Chondrocyte (in vitro differentiated cells): Measurements from ENCODE around the gene CTR9. TPM values are rescaled to one million over a fixed set of nuclear protein-coding genes. Genes with fewer than 3 reads are reported as not detected.
"Not testable (repeated sequence)": the region's sequence is repeated elsewhere in the genome, so short reads cannot be mapped to it uniquely, and the experiment has no call there.

Experiments used
- DNase-seq: peaks from one replicate; pipeline ENCODE4 v3.0.0; 2021; ENCODE audit warnings: mixed read lengths, low spot score
- H3K27ac Mint-ChIP-seq: one replicate; pipeline ENCODE4 v1.8.0; 2021; ENCODE audit warnings: mild to moderate bottlenecking, moderate library complexity, mixed read lengths; ENCODE audit not compliant: unreplicated experiment
- H3K27me3 Mint-ChIP-seq: 2 replicates; pipeline ENCODE4 v1.8.0; 2021; ENCODE audit warnings: low read depth, mixed read lengths
- H3K36me3 Mint-ChIP-seq: 2 replicates; pipeline ENCODE4 v1.8.0; 2021; ENCODE audit warnings: low read depth, mixed read lengths
- H3K4me1 Mint-ChIP-seq: 2 replicates; pipeline ENCODE4 v1.8.0; 2021; ENCODE audit warnings: low read depth, mild to moderate bottlenecking, mixed read lengths
- H3K4me3 Mint-ChIP-seq: one replicate; pipeline ENCODE4 v1.8.0; 2021; ENCODE audit warnings: mild to moderate bottlenecking, moderate library complexity, mixed read lengths; ENCODE audit not compliant: unreplicated experiment
- H3K9me3 Mint-ChIP-seq: 2 replicates; pipeline ENCODE4 v1.8.0; 2021; ENCODE audit warnings: low read depth, mixed read lengths
- total RNA-seq: library from RNA; stranded (reverse); gene quantifications from 3 replicates; pipeline ENCODE4 v1.2.1, GENCODE V29; 2021
- TF ChIP-seq, protein P1 (sequence below): fragments of 200-600 bp; sonication (generic); IDR thresholded peaks from 2 replicates; pipeline ENCODE4 v1.5.0; 2021; ENCODE audit warnings: antibody characterized with exemption, mild to moderate bottlenecking, moderate library complexity

The CTR9 gene
- total RNA-seq, 1 donor from 2014 or later = 24.7 TPM

DNA sequence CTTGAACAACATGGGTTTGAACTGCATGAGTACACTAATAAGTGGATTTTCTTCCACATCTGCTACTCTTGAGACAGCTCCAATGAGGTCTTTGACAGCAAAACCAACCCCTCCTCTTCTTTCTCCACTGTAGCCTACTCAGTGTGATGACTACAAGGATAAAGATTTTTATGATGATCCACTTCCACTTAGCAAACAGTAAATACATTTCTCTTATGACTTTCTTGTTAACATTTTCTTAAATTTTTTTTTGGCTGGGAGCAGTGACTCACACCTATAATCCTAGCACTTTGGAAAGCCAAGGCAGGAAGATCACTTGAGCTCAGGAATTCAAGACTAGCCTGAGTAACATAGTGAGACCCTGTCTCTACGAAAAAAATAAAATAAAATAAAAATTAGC, 67.5 kb downstream of the CTR9 start:
- Mint-ChIP-seq H3K27ac (no peak overlapping the region), H3K27me3 (no peaks in the 10 kb centered on the region), H3K36me3 (no peaks in the 10 kb centered on the region), H3K9me3 (no peaks in the 10 kb centered on the region), H3K4me1 (peaks cover 3% of the 10 kb centered on the region), H3K4me3 (no peak overlapping the region)
- DNase-seq = no peak
- TF ChIP-seq, protein P1, sequence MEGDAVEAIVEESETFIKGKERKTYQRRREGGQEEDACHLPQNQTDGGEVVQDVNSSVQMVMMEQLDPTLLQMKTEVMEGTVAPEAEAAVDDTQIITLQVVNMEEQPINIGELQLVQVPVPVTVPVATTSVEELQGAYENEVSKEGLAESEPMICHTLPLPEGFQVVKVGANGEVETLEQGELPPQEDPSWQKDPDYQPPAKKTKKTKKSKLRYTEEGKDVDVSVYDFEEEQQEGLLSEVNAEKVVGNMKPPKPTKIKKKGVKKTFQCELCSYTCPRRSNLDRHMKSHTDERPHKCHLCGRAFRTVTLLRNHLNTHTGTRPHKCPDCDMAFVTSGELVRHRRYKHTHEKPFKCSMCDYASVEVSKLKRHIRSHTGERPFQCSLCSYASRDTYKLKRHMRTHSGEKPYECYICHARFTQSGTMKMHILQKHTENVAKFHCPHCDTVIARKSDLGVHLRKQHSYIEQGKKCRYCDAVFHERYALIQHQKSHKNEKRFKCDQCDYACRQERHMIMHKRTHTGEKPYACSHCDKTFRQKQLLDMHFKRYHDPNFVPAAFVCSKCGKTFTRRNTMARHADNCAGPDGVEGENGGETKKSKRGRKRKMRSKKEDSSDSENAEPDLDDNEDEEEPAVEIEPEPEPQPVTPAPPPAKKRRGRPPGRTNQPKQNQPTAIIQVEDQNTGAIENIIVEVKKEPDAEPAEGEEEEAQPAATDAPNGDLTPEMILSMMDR = no peak

DNA sequence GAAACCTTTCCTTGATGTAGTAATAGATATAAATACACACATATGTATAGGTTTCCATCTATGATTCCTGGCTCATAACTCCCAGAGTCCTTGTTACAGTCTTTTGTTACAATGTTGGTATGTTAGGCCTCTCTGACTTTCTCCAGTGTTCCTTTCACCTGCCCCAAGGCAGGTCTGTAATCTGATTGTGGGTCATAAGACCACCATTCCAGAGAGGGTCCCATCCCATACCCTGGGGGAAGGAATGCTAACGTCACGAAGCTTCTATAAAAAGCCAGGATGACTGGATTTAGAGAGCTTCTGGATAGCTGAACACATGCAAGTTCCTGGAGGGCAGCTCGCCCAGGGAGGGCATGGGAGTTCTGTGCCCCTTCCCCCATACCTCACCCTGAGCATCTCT, 71.4 kb downstream of the CTR9 start:
- not testable (repeated sequence) for H3K27me3 Mint-ChIP-seq, H3K27ac Mint-ChIP-seq, H3K36me3 Mint-ChIP-seq, H3K9me3 Mint-ChIP-seq, H3K4me1 Mint-ChIP-seq, H3K4me3 Mint-ChIP-seq, DNase-seq

DNA sequence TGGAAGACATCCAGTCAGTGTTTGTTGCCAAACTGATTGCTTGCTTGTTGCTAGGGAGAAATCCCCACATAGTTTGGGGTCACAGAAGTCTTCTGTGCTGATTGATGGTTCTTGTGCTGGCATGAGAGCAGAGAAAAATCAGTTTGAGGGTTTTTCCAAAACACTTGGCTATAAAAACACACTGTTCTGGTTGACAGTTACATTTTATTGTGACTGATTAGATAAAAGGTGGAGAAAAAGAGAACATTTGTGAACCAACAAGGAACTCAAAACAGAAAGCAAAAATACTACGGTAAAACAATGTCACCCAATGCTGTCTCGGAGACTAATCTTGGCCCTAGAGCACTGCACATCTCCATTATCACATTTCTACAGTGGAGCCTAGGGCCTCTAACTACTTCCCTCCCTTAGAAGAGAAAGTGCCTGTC, 72.1 kb downstream of the CTR9 start:
- DNase-seq = no peak
- H3K4me1 Mint-ChIP-seq = peaks cover 3% of the 10 kb centered on the region
- no peaks in the 10 kb centered on the region for H3K36me3 Mint-ChIP-seq
- H3K27me3 Mint-ChIP-seq = no peaks in the 10 kb centered on the region
- TF ChIP-seq, protein P1 = no peak
- H3K9me3 Mint-ChIP-seq = no peaks in the 10 kb centered on the region
- no peak overlapping the region for H3K27ac Mint-ChIP-seq
- no peak overlapping the region for H3K4me3 Mint-ChIP-seq

DNA sequence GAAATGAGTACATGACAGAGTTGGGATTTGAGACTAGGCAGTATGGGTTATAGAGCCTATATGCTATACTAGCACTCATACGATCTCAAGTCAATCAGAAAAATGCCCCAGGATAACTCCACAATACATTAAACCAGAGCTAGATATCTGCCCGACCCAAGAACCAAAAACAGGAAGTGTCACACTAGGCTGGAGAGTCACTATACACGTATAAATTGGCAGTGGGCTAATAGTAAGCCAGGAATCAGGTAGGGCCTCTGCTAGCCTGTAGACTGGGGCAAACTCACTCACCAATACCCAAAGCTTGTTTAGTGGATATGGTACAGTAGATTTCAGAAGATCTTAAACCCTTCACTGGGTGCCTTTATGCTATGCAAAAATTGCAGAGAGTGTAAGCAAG, 73.8 kb downstream of the CTR9 start:
- H3K27ac Mint-ChIP-seq = no peak overlapping the region
- H3K4me1 Mint-ChIP-seq = no peaks in the 10 kb centered on the region
- no peaks in the 10 kb centered on the region for H3K9me3 Mint-ChIP-seq
- TF ChIP-seq, protein P1 = no peak
- no peaks in the 10 kb centered on the region for H3K27me3 Mint-ChIP-seq
- no peak for DNase-seq
- H3K4me3 Mint-ChIP-seq = no peak overlapping the region
- no peaks in the 10 kb centered on the region for H3K36me3 Mint-ChIP-seq

DNA sequence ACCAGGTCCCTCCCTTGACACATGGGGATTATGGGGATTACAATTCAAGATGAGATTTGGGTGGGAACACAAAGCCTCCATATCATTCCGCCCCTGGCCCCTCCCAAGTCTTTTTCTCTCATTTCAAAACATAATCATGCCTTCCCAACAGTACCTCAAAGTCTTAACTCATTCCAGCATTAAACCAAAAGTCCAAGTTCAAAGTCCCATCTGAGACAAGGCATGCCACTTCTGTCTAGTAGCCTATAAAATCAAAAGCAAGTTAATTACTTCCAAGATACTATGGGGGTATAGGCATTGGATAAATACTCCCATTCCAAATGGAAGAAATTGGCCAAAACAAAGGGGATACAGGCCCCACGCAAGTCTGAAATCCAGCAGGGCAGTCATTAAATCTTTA, 77.4 kb downstream of the CTR9 start:
- TF ChIP-seq, protein P1 = no peak
- DNase-seq = no peak
- Mint-ChIP-seq H3K27me3 (no peaks in the 10 kb centered on the region), H3K27ac (no peak overlapping the region), H3K4me1 (no peaks in the 10 kb centered on the region), H3K9me3 (no peaks in the 10 kb centered on the region), H3K4me3 (no peak overlapping the region), H3K36me3 (no peaks in the 10 kb centered on the region)

DNA sequence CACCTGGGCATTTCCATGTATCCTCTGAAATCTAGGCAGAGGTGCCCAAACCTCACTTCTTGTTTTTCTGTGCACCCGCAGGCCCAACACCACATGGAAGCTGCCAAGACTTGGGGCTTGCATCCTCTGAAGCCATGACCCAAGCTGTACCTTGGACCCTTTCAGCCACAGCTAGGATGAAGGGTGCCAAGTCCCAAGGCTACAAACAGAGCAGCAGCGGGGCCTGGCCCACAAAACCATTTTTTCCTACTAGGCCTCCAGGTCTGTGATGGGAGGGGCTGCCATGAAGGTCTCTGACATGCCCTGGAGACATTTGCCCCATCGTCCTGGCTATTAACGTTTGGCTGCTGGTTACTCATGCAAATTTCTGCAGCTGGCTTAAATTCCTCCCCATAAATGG, 78.1 kb downstream of the CTR9 start:
- Mint-ChIP-seq H3K4me1 (no peaks in the 10 kb centered on the region), H3K27ac (no peak overlapping the region), H3K36me3 (no peaks in the 10 kb centered on the region), H3K27me3 (no peaks in the 10 kb centered on the region), H3K4me3 (no peak overlapping the region), H3K9me3 (no peaks in the 10 kb centered on the region)
- TF ChIP-seq, protein P1 = no peak
- no peak for DNase-seq

Other genes with a start within 250 kb of the CTR9 start
- 18.9 to 35.9 TPM (median 30.4 TPM) in 3 replicates for gene RNF141, start 210.1 kb upstream of the CTR9 start, total RNA-seq
- 1.2 to 5.2 TPM (median 3.5 TPM) in 3 replicates for gene LYVE1, start 182.6 kb upstream of the CTR9 start, total RNA-seq
- 19.2 to 51.0 TPM (median 50.6 TPM) in 3 replicates for gene IRAG1, start 57.5 kb upstream of the CTR9 start, total RNA-seq
- 1,031 to 1,062 TPM (median 1,058 TPM) in 3 replicates for gene EIF4G2, start 57.7 kb downstream of the CTR9 start, total RNA-seq
- gene ZBED5, start 106.8 kb downstream of the CTR9 start, total RNA-seq = 30.1 to 45.4 TPM (median 33.5 TPM) in 3 replicates